Retinal pigment epithelial cell (primary cell): ENCODE measurements around the gene C1QTNF9.
"Not testable (repeated sequence)": the region's sequence is repeated elsewhere in the genome, so short reads cannot be mapped to it uniquely, and the experiment has no call there.

Experiments used
- DNase-seq: peaks from one replicate; pipeline ENCODE4 v3.0.0-alpha.2; 2010; ENCODE audit warnings: low read depth
- H3K4me3 ChIP-seq: 2 replicates; pipeline ENCODE4 v1.5.1; 2011; ENCODE audit warnings: mild to moderate bottlenecking, low read length, control low read depth, moderate library complexity
- CTCF ChIP-seq: conservative IDR thresholded peaks from 2 replicates; pipeline ENCODE4 v1.5.1; 2011; ENCODE audit warnings: low read depth, low read length, control low read depth, inconsistent platforms

C1QTNF9 gene

GRCh38 chr13:24361852-24362366 lies 52.5 kb downstream of the C1QTNF9 start:
- DNase-seq: no peak
- TF ChIP-seq CTCF: no peak
- H3K4me3 ChIP-seq: no peak overlapping the region

GRCh38 chr13:24362435-24362952 lies 53.1 kb downstream of the C1QTNF9 start:
- TF ChIP-seq CTCF: no peak
- no peak overlapping the region for H3K4me3 ChIP-seq
- DNase-seq: no peak

GRCh38 chr13:24365191-24365590 lies 55.8 kb downstream of the C1QTNF9 start:
- TF ChIP-seq CTCF: no peak
- H3K4me3 ChIP-seq: no peak overlapping the region
- DNase-seq: no peak

GRCh38 chr13:24366315-24366714 lies 56.9 kb downstream of the C1QTNF9 start:
- H3K4me3 ChIP-seq, DNase-seq: not testable (repeated sequence)

GRCh38 chr13:24371273-24371672 lies 61.9 kb downstream of the C1QTNF9 start:
- H3K4me3 ChIP-seq, DNase-seq: not testable (repeated sequence)
